Forelimb muscle (tissue), 1 donor: Measurements from ENCODE around the gene PACSIN1. TPM values are rescaled to one million over a fixed set of nuclear protein-coding genes. Genes with fewer than 3 reads are reported as not detected.

Experiments used
- DNase-seq: peaks from one replicate; pipeline ENCODE4 v3.0.0-alpha.2; 2013; ENCODE audit warnings: low read depth
- polyA plus RNA-seq: library from polyadenylated mRNA; unstranded; fragments of 120-200 nt; gene quantifications from one replicate; pipeline ENCODE4 v1.2.1, GENCODE V29; 2013; ENCODE audit not compliant: insufficient read length

Gene PACSIN1
- polyA plus RNA-seq, 1 donor: 1.1 TPM

GRCh38 chr6:34562350-34562749 lies 96.5 kb downstream of the PACSIN1 start:
- no peak for DNase-seq

- no peak for DNase-seq
Observed at GRCh38 chr6:34562861-34563512, 97.1 kb downstream of the PACSIN1 start.

GRCh38 chr6:34563513-34563870 lies 97.6 kb downstream of the PACSIN1 start:
- DNase-seq: no peak

- no peak for DNase-seq
Observed at GRCh38 chr6:34564181-34564580, 98.3 kb downstream of the PACSIN1 start.

- no peak for DNase-seq
Observed at GRCh38 chr6:34565722-34566137, 99.9 kb downstream of the PACSIN1 start.

GRCh38 chr6:34566830-34567546 lies 101.1 kb downstream of the PACSIN1 start:
- no peak for DNase-seq

GRCh38 chr6:34568341-34569201 lies 102.7 kb downstream of the PACSIN1 start:
- no peak for DNase-seq

- DNase-seq: no peak
Observed at GRCh38 chr6:34569361-34569973, 103.6 kb downstream of the PACSIN1 start.

- DNase-seq: no peak
Observed at GRCh38 chr6:34570066-34570833, 104.4 kb downstream of the PACSIN1 start.

GRCh38 chr6:34571388-34571787 lies 105.5 kb downstream of the PACSIN1 start:
- DNase-seq: no peak

GRCh38 chr6:34572021-34572420 lies 106.1 kb downstream of the PACSIN1 start:
- no peak for DNase-seq

- no peak for DNase-seq
Observed at GRCh38 chr6:34572585-34572984, 106.7 kb downstream of the PACSIN1 start.

GRCh38 chr6:34573567-34574183 lies 107.8 kb downstream of the PACSIN1 start:
- no peak for DNase-seq

GRCh38 chr6:34574647-34575293 lies 108.9 kb downstream of the PACSIN1 start:
- no peak for DNase-seq

GRCh38 chr6:34575326-34575725 lies 109.5 kb downstream of the PACSIN1 start:
- no peak for DNase-seq

- no peak for DNase-seq
Observed at GRCh38 chr6:34576286-34576955, 110.5 kb downstream of the PACSIN1 start.

GRCh38 chr6:34578445-34579262 lies 112.8 kb downstream of the PACSIN1 start:
- no peak for DNase-seq

GRCh38 chr6:34580707-34581560 lies 115.1 kb downstream of the PACSIN1 start:
- no peak for DNase-seq
